Adrenal gland (tissue), 12 donors: ENCODE measurements around the gene DUSP16. TPM values are rescaled to one million over a fixed set of nuclear protein-coding genes. Genes with fewer than 3 reads are reported as not detected.
A peak's percentile ranks its signal among the peaks of the same experiment; 100 is the strongest.

ENCODE experiments used
- DNase-seq, 7 donors: peaks; one replicate each; pipeline ENCODE4 v3.0.0-alpha.2; 2019 to 2020
- H3K27ac ChIP-seq, 5 donors: fragments of 200-600 bp; sonication (generic) in 4 of 5; 1 replicate in 3 of 5; 2 replicates in 2 of 5; pipeline versions ENCODE4 v1.5.1 to v1.8.0; 2016 to 2020; ENCODE audit warnings: mild to moderate bottlenecking in 1 of 5
- H3K27me3 ChIP-seq: fragments of 200-600 bp; 2 replicates; pipeline ENCODE4 v1.8.0; 2021
- H3K36me3 ChIP-seq, 2 donors: fragments of 200-600 bp; replicated peaks in 1 of 2; 1 replicate in 1 of 2; 2 replicates in 1 of 2; pipeline versions ENCODE4 v1.5.1 to v1.8.0; 2018 to 2022
- H3K4me1 ChIP-seq, 2 donors: fragments of 200-600 bp; replicated peaks in 1 of 2; 1 replicate in 1 of 2; 2 replicates in 1 of 2; pipeline versions ENCODE4 v1.5.1 to v1.8.0; 2018 to 2021
- H3K4me3 ChIP-seq, 4 donors: fragments of 200-600 bp; sonication (generic) in 3 of 4; one replicate each; pipeline ENCODE4 v1.5.1; 2016 to 2018
- H3K9me3 ChIP-seq, 3 donors: fragments of 200-600 bp; sonication (generic) in 1 of 3; replicated peaks in 1 of 3; 1 replicate in 2 of 3; 2 replicates in 1 of 3; pipeline versions ENCODE4 v1.5.1 to v1.8.0; 2016 to 2021
- POLR2A ChIP-seq, 2 donors: fragments of 450-650 bp; IDR thresholded peaks; one replicate each; pipeline ENCODE4 v1.6.1; 2017; ENCODE audit warnings: antibody characterized with exemption in 2 of 2, mild to moderate bottlenecking in 2 of 2, moderate library complexity in 1 of 2
- WGBS, 4 donors: extraction: QIAGEN DNeasy Blood & Tissue Kit in 2 of 4; methylation state at CpG; one replicate each; pipeline versions ENCODE4 v1.1.5 to v1.1.7; 2013 to 2017; 5-methylcytosine and 5-hydroxymethylcytosine counted together
- intact Hi-C, 2 donors: fragments of 100-400 bp; cut with DNase I; formaldehyde crosslinking; loops; one replicate each; pipeline versions ENCODE4 v1.14.1 to v1.15.0; 2022 to 2023
- polyA plus RNA-seq, 3 donors: library from polyadenylated mRNA; stranded (reverse); fragments of 200-250 nt in 2 of 3; fragments of 350-450 nt in 1 of 3; fragmentation: Illumina TruSeq in 1 of 3; extraction: RNeasy Lipid Tissue Mini Kit (QIAGEN cat#74804) in 1 of 3; gene quantifications; one replicate each; pipeline ENCODE4 v1.2.3, GENCODE V29; 2013 to 2014
- total RNA-seq, 9 donors: library from RNA; depleted of rRNA in 4 of 9; stranded (reverse); fragments of >200 nt in 4 of 9; fragments of 120-200 nt in 1 of 9; fragmentation: NEBNext Ultra II Directional in 1 of 9; extraction: Animal tissue kit (Norgen Biotek cat#: 25700) in 1 of 9; gene quantifications; one replicate each; pipeline versions ENCODE4 v1.1.0 to v1.2.4, GENCODE V29; 2013 to 2023
- TF ChIP-seq, protein P1 (sequence below), 6 experiments: fragments of 450-650 bp in 4 of 6; fragments of 200-600 bp in 2 of 6; sonication (generic) in 1 of 6; IDR thresholded peaks; 1 replicate in 5 of 6; 2 replicates in 1 of 6; pipeline versions ENCODE4 v1.5.1 to v1.8.0; 2016 to 2021; ENCODE audit warnings: antibody characterized with exemption in 6 of 6, mild to moderate bottlenecking in 2 of 6, moderate library complexity in 1 of 6
- donor health status: healthy with polysubstance abuse.
- donor health status: Bipolar disorder and iron deficiency.
- donor health status: DM: yes; HTN: yes; CAD: no.
- donor health status: DM: no; HTN: no; CAD: no.
- donor health status: DM: no; HTN: no; CAD: no.
- donor health status: DM: yes; HTN: yes; CAD: no.

DUSP16 gene
- total and polyA plus RNA-seq, 12 donors, result 24.5 to 374 (median 109) TPM

GRCh38 chr12:12507121-12507520 is 55.5 kb downstream of the DUSP16 start:
- no peaks in the 10 kb centered on the region for H3K36me3 ChIP-seq
- intact Hi-C loops, result no loop called here
- H3K4me3 ChIP-seq, result no peak overlapping the region
- TF ChIP-seq POLR2A (IDR thresholded peaks at IDR 0.05), result no peak
- TF ChIP-seq, protein P1, sequence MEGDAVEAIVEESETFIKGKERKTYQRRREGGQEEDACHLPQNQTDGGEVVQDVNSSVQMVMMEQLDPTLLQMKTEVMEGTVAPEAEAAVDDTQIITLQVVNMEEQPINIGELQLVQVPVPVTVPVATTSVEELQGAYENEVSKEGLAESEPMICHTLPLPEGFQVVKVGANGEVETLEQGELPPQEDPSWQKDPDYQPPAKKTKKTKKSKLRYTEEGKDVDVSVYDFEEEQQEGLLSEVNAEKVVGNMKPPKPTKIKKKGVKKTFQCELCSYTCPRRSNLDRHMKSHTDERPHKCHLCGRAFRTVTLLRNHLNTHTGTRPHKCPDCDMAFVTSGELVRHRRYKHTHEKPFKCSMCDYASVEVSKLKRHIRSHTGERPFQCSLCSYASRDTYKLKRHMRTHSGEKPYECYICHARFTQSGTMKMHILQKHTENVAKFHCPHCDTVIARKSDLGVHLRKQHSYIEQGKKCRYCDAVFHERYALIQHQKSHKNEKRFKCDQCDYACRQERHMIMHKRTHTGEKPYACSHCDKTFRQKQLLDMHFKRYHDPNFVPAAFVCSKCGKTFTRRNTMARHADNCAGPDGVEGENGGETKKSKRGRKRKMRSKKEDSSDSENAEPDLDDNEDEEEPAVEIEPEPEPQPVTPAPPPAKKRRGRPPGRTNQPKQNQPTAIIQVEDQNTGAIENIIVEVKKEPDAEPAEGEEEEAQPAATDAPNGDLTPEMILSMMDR (IDR thresholded peaks at IDR 0.05), result no peak
- 75 to 91% (median 86%) methylated on average over 1 of the region's 1 CpG for WGBS, 4 donors
- peaks cover 22 to 90% of the 10 kb centered on the region in 2 donors for H3K4me1 ChIP-seq
- no peak for DNase-seq
- H3K27ac ChIP-seq, result peak overlapping the region; percentile 45 to 95 (median 81)
- H3K27me3 ChIP-seq, result no peaks in the 10 kb centered on the region
- H3K9me3 ChIP-seq, result no peaks in the 10 kb centered on the region

DNA sequence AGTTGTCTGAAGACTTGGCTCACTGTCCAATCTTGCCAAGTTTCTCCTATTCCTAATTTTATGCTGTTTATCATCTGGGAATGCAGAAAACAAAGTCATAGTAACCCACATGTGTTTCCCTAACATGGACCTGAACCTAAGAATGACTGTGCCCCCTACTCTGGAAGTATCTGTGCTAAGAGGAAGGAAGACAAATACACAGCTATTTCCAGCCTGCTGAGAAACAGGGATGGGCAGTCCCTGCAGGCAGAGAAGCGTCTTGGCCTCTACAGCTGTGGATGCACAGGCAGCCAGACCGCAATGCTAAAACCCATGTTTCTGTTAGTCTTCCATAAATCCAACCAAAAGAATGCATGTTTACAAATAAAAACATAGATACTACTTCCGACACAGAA is 56.2 kb downstream of the DUSP16 start:
- TF ChIP-seq, protein P1 (IDR thresholded peaks at IDR 0.05), result no peak
- TF ChIP-seq POLR2A (IDR thresholded peaks at IDR 0.05), result no peak
- Histone ChIP-seq H3K9me3 (no peaks in the 10 kb centered on the region), H3K27me3 (no peaks in the 10 kb centered on the region), H3K36me3 (no peaks in the 10 kb centered on the region), H3K4me1 (peaks cover 22 to 90% of the 10 kb centered on the region in 2 donors), H3K27ac (peak overlapping the region; percentile 45 to 95 (median 81)), H3K4me3 (peak overlapping the region in 1 of 4 donors; percentile 28)
- intact Hi-C loops, result no loop called here
- 44 to 71% (median 52%) methylated on average over 3 of the region's 3 CpGs for WGBS, 4 donors
- DNase-seq, result peak in 1 of 7 donors; percentile 37

DNA sequence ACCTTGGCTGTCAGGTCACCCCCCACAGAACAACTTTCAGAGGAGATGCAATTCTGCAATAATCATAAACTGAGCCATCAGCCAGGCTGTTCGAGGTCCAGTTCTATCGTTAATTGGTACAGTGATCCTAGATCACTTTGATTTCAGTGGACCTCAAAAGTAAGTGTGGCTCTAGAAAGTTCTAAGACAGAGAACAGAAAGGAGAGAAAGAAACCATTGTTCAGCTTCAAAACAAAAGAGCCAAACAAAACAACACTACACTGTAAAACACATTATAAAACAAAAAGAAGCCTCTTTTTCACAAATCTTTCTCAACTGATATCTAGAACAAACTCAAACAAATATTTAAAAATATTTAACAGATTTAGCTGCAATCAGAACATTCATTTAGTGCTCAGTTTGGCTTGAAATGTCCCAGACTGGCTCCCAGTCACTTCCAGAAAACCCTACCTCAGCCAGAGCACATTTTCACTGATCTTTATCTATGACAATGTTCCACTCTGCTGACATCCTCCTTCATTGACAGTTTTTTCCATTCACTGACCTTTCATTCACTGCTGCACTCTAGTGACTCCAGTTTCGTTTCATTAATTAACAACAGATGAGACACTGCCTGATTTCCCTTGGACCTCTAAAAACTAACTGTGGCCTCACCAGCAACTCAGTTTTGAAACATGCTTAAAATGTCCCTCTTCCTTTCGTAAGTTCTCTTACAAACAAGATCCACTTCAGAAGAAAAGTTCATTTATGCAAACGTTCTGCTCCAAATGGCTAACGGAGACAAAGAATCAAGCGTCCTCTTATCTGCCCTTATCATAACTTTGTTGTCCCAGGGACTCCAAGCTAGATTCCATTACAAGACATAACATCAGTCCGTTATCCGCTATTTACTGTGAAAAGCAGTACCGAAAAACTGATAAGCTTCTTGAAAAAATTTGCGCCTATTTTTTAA is 56.8 kb downstream of the DUSP16 start:
- intact Hi-C loops, result no loop called here
- H3K9me3 ChIP-seq, result no peaks in the 10 kb centered on the region
- peak overlapping the region; percentile 45 to 95 (median 81) for H3K27ac ChIP-seq
- DNase-seq, result peak in 5 of 7 donors; percentile 37 to 70 (median 65)
- no peaks in the 10 kb centered on the region for H3K27me3 ChIP-seq
- TF ChIP-seq, protein P1 (IDR thresholded peaks at IDR 0.05), result no peak
- TF ChIP-seq POLR2A (IDR thresholded peaks at IDR 0.05), result peak; percentile 22 to 78
- WGBS, 4 donors, result 16 to 27% (median 22%) methylated on average over 11 of the region's 11 CpGs
- no peaks in the 10 kb centered on the region for H3K36me3 ChIP-seq
- peak overlapping the region in 1 of 4 donors; percentile 28 for H3K4me3 ChIP-seq
- peaks cover 22 to 90% of the 10 kb centered on the region in 2 donors for H3K4me1 ChIP-seq

DNA sequence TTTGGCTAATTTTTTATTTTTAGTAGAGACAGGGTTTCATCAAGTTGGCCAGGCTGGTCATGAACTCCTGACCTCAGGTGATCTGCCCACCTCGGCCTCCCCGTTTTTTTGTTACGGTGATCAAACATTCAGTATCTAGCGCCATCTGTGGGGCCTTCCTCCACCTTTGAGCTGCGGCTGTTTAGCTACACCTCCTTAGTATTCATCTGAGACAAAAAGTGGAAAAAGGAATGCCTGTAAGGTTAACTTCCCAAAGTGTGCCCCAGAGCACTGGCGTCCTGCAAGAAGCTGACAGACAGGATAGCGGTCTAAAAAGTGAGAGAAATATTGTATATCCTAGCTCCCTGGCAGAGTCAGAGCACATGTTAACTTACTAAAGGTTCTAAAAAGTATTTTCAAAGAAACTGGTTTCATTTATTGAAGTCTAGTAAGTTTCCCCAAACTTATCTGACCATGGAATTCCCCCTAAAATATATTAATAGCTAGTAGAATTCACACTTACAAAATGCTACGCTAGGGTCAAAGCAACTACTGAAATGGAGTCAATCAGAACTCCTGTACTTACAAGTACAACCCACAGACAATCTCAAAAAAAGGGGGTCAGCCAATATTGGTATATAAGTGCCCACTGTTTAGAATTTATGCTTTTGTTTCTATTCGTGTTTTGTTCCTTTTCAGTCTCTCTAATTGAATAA is 59.1 kb downstream of the DUSP16 start:
- WGBS, 4 donors, result 89 to 92% (median 90%) methylated on average over 9 of the region's 9 CpGs

More for the DNA sequence above, 59.1 kb downstream of the DUSP16 start:
- DNase-seq, result no peak
- intact Hi-C loops, result no loop called here
- Histone ChIP-seq H3K4me3 (no peak overlapping the region), H3K36me3 (no peaks in the 10 kb centered on the region), H3K9me3 (no peaks in the 10 kb centered on the region), H3K27me3 (no peaks in the 10 kb centered on the region), H3K4me1 (peaks cover 22 to 79% of the 10 kb centered on the region in 2 donors), H3K27ac (peak overlapping the region in 2 of 5 donors; percentile 5 to 95)
- TF ChIP-seq, protein P1 (IDR thresholded peaks at IDR 0.05), result no peak
- no peak for TF ChIP-seq POLR2A (IDR thresholded peaks at IDR 0.05)
